Stimulated activated CD4-positive, alpha-beta T cell treated with anti-CD3 and anti-CD28 coated beads, Interleukin-4, amount 100 ng/mL, for 4 hours (primary cell): Measurements from ENCODE around the gene GALNT16.
"Not testable (repeated sequence)": the region's sequence is repeated elsewhere in the genome, so short reads cannot be mapped to it uniquely, and the experiment has no call there.

Source experiments
- DNase-seq, 2 experiments: peaks; one replicate each; pipeline ENCODE4 v3.0.0-alpha.2; 2020

The GALNT16 gene

GRCh38 chr14:69287098-69288010, 27.4 kb downstream of the GALNT16 start:
- DNase-seq: no peak

DNA sequence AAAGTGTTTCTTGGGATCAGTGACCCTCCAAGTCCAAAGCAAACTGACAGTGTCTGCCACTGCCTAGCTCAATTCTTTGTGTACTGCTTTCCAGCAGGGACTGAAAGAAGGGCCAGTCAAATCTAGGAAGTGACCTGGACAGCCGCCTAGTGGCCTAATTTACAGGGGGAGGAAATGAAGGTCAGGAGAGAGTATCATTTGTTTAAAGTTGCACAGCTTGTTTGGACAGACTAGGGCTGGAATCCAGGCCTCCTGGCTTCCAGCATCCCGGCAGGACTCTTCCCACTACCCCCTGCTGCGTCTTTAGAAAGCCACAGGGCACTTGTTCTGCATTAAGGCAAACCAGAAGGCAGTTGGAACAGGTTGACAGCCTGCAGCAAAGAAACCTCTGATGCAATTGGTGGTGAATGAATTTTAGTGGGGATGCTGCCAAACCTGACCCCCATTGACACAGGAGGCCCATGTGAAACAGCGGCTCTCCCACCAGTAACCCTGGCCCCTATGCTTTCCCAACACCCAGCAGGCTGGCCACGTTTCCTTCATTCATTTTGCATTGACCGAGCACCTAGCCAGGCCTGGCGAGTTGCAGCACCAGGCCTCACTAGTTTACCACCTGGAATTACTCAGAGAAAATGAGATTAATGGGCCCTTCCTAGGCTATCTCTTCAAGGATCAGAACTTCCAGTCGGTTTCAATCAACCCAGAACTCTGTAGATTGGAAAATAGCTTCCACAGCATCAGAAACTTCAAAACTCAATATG, 28.2 kb downstream of the GALNT16 start:
- DNase-seq: no peak

DNA sequence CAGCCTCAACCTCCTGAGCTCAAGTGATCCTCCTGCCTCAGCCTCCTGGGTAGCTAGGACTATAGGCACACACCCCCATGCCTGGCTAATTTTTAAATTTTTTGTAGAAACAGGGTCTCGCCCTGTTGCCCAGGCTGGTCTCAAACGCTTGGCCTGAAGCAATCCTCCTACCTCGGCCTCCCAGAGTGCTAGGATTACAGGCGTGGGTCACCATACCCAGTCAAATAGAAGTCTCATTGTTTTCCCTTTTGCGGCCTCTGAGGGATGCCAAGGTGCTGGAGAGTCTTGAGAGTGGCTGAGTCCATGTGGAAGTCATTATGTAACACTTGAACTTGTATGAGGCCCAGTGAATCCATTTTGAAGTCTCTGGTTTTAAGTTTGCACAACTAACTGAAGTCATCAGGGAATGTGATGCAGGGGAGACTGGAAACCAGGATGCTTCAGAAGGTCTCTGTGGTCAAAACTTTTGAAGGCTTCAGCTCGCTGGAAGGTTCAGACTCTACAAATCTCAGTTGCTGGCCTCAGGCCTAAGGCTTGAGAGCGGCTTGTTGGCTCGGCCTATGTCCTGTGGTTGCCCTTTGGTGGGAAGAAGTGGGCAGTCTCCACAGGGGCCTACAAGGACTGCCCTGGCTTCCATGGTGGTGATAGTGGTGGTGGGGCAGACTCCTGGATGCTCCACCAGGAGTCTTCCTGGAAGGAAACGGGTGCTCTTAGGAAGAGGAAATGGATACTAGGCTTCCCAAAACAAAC, 29.2 kb downstream of the GALNT16 start:
- DNase-seq: no peak

DNA sequence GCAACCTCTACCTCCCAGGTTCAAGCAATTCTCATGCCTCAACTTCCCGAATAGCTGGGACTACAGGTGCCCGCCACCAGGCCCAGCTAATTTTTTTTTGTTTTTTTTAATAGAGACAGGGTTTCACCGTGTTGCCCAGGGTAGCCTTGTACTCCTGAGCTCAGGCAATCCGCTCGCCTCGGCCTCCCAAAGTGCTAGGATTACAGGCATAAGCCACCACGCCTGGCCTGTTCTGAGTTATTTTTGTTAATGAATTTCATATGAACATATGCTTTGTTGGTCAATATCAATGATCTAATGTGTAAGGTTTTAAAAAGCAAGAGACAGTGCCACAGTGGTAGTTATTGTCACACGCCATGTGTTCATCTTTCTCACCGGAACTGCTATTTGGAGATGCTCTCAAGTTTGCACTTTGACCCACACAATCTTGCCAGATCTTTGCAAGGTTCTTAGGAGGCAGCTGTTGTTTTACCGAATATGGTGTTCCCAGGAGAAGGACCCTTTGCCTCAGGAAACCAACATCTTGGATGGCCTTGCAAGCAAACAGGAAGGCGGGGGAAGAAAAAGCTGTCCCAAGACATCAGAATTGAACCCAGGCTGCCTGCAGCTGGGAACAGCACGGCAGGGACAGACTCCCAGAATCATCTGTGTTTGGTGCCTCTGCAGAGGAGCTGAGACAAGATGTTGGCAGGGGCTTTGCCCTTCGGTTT, 30.0 kb downstream of the GALNT16 start:
- DNase-seq: no peak

- DNase-seq: not testable (repeated sequence)
Observed at GRCh38 chr14:69290881-69291280, 30.9 kb downstream of the GALNT16 start.

DNA sequence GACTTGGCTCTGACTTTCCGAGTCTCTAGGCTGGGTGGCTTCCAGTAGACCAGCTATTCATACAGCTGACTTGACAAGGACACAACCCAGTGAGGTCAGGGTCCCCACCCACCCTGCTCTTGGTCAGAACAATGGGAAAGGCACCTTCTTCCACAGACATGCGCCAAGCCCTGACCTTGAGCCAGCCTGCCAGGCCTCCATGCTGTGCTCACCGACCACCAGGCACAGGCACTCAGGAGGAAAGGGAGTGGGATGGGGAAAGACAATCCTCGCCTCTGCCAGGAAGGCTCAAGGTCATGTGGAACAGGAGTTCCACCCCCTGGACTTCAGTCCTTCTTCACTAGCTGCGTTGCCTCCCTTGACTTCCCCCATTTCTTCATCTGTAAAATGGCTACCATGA, 31.4 kb downstream of the GALNT16 start:
- no peak for DNase-seq

DNA sequence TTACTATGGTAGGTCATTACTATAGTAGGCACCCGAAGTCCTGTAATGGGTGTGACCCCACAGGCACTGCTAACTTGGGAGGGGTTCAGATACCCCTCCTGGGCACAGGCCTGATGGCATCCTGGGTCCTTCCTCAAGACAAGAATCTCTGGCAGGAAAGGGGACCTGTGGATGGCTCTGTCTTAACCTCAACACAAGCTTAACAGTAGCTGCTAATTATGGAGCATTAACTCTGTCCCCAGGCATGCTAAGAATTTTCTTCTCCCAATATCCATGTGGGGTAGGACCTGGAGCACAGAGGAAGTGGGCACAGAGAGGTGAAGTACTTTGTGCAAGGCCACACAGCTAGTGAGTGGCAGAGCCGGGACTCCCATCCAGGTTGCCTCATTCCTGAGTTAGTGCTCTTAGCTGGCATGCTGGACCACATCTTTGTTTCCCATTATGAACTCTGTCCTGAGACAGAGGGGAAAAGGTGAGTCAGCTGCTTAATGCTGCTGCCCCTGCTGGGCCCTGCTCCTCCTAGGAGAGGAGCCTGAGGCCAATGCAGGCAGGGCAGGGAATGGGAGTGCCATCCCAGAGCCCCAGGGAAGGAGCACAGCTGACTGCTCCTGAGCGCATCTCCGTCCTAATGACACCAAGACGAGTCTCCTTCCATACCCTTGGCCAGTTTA, 32.1 kb downstream of the GALNT16 start:
- DNase-seq: no peak

DNA sequence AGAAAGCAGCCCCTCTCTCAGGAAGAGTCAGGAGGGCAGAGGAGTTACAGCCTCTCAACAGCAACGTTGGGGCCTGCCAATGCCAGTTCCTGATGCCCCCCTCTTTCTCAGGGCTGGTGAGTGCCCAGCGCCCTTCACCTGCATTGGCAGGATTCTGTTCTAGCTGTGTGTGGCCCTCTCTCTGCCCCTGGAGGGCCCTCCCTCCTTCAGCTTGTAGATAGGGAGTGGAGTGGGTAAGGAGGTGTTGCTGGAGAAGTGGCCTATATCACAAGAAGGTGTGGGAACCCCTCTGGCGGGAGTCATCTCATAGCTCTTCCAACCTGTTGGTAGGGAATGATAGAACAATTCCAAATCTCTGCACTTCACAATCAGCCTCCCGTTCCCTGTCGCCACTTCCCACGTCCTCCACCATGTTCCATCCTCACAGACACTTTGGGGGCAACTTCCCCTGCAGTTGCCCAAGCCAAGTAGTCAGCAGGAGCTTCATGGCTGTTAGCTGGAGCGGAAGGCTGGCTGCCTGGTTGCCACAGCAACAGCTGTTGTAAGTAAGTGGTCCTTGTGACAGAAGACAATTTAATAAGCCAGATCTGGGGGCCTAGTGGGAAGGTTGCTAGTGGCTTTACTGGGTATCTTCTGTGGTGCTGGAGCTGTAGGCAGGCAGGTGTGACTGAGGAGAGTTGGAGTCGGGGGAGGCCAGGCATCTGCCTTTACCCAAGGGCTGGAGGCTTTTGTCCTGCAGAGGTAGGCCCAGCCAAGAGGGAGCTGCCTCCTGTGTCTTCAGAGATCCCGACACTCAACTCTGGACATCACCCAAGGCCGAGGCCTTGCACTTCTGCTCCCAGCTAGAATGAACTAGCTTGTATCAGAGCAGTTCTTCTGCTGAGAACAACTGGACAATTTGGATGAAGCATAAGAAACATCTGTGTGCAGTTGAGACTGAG, 38.4 kb downstream of the GALNT16 start:
- DNase-seq: no peak

GRCh38 chr14:69299286-69300035, 39.5 kb downstream of the GALNT16 start:
- peak in 1 of 2 experiments; percentile 1 for DNase-seq

DNA sequence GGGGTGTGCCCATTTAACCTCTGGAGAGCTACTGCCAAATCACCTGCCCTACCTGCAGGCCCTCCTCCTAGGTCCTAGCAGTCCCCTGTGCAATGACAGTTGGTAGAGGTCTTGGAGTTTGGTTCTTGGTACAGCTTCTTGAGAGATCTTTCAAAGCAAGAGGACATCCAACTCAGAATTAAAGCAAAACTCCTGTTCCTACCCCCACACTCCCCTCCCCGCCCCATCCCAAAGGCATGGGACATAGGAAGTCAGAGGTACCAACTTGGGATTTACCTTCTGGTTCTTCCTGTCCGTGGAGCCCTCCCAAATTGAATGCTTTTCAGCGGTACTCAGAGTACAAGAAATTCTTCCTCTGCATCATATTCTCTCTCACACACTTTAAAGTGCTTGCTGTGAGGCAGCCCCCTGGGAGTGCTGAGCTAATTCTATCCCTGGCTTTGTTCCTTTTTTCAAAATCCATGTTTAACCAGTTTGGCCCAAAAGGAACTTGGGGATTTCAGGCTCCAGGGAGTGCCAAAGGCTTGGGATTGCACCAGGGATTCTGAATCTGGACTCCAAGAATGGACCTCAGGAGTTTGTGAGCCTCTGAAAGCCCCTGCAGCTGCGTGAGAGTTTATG, 40.8 kb downstream of the GALNT16 start:
- DNase-seq: no peak

DNA sequence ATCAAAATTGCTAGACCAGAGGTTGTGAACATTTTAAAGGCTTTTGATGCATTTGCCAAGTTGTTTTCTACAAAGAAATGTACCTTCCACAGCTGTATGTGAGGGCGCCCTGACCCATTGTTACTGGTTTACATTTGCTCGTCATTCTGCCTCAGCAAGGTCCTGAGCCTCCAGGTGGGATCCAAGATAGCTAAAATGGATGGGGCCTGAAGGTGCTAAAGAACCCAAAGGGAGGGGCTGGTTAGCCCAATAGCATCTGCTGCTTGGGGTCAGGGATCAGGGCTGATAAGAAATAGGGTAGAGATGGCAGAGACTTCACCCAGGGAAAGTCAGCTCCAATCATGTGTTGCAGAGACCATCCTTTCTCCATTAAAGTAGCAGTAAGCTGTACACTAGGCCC, 43.1 kb downstream of the GALNT16 start:
- DNase-seq: no peak

DNA sequence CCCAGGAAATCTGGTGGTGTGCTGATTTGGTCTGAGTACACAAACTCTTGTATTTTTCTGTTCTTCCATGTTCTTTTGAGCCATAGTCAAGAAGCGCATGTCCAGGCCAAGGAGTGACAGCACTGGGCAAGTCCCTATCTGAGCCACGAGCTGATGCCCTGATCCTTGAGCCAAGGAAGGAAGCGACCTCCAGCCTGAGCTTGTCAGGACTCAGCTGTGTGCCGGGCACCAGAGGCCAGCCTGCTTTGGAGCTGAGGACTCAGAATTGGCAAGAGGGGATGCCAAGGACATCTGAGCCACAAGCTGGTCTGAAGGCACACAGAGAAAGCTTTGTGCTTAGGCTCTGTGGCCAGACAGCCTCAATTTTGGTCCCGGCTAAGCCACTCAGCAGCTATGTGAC, 52.6 kb downstream of the GALNT16 start:
- DNase-seq: no peak

DNA sequence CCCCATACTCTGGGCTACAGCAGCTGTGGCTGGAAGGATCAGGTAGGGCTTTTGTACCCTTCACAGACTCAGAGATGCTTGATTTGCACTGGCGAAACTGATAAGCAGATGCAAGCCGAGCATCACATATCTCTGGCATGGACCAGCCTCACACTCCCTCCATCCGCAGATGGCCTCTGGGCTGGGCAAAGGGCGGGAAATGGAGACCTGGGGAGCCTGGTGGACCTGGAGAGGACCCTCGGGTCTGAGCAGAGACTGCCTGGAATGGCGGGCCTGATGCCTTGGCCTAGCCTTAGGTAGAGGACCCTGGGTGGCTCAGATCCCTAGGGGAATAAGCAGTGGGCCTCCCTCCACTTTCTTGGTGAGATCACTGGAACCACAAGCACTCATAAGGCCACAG, 53.2 kb downstream of the GALNT16 start:
- DNase-seq: no peak

GRCh38 chr14:69314327-69314726, 54.4 kb downstream of the GALNT16 start:
- no peak for DNase-seq

- no peak for DNase-seq
Observed at GRCh38 chr14:69315301-69315700, 55.3 kb downstream of the GALNT16 start.

DNA sequence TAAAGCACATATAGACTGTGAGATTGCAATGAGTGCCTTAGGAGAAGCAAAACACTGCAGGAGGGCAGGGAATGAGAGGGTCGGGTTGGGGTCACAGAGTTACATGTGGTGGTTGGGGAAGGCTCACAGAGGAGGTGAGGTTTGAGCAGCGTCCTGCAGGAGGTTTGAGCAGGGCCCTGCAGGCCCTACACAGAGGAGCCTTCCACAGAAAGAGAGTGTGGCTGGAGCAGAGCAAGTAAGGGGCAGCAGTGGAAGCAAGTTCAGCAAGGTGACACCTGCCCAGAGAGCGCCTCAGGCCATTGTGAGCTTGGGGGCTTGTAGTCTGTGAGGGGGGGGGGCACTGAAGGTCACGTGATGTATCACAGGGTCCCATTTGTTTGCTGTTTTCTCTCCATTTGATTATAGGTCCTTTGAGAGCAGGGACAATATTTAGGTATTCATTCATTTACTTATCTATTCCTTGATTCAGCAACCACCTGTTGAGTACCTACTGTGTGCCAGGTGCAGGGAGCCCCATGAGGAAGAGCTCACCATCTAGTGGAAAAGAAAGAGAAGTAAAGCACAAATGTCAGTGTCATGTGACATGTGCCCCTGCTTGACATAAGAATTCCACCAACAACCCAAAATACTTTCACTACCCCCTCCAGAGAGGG, 56.6 kb downstream of the GALNT16 start:
- no peak for DNase-seq

GRCh38 chr14:69317102-69317755, 57.3 kb downstream of the GALNT16 start:
- DNase-seq: no peak

- no peak for DNase-seq
Observed at GRCh38 chr14:69317780-69318179, 57.8 kb downstream of the GALNT16 start.

DNA sequence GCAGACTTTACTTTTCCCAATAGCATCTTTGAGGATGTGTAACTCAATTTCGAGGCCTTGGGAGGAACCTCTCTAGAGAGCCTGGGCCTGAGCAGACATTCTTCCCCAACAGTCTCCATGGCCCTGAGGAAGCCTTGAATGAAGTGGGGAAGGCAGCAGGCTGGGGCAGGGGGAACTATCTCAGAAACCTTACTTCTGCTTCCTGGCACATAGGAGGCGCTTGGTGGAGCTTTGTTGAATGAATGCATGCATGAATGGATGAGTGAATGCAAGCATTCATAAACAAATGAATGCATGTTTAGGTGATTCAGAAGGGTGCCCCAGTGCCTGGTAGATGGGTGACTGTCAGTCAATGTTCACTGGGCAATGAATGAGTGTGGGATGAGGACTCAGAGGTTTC, 58.3 kb downstream of the GALNT16 start:
- no peak for DNase-seq
